ENCODE measurements around the gene ZNF205. TPM values are rescaled to one million over a fixed set of nuclear protein-coding genes. Genes with fewer than 3 reads are reported as not detected.

The ZNF205 gene
- total and polyA plus RNA-seq, 2 of the 8 experiments (the other 6 are each of a cell fraction or from before 2014, with no cell fraction given), result 19.1 to 19.9 TPM

GRCh38 chr16:3091551-3091950 lies 20.8 kb upstream of the ZNF205 start:
- TF ChIP-seq GTF2F1 (IDR thresholded peaks at IDR 0.05; ENCODE audit: borderline replicate concordance, low read depth, low read length) (no peak), KDM5A (IDR thresholded peaks at IDR 0.05; ENCODE audit: low read length) (no peak), KDM4A (IDR thresholded peaks at IDR 0.05; ENCODE audit: low read depth, low read length, severe bottlenecking) (no peak), EP300 (IDR thresholded peaks at IDR 0.05; ENCODE audit: borderline replicate concordance in 1 of 2, low read depth in 2 of 2, low read length in 2 of 2) (no peak), ZNF274 (IDR thresholded peaks at IDR 0.05; ENCODE audit: borderline replicate concordance, extremely low read depth, low read length) (no peak), FOSL1 (IDR thresholded peaks at IDR 0.05; ENCODE audit: insufficient read depth, low read depth, low read length) (no peak), ASH2L (IDR thresholded peaks at IDR 0.05; ENCODE audit: low read length) (no peak), NANOG (IDR thresholded peaks at IDR 0.05; ENCODE audit: insufficient read depth, low read depth, low read length, poor library complexity, severe bottlenecking) (no peak)
- ChIA-PET POLR2A (ENCODE audit: partially characterized antibody) (interaction anchor here (0.6 to 8.3 kb wide), 19 partner anchors 8 to 212 kb away, joined by 3 to 137 read pairs (median 4); partner anchors contain the start of genes ZNF205 and ZSCAN10), CTCF (ENCODE audit: partially characterized antibody) (interaction anchor here (0.8 to 36.8 kb wide), 7 partner anchors 11 to 41 kb away, joined by 3 to 619 read pairs (median 4); partner anchors contain the start of genes ZNF205 and ZNF213)
- no peaks in the 10 kb centered on the region for H3K9me3 ChIP-seq (ENCODE audit: insufficient read depth in 2 of 2, low read depth in 1 of 2, low read length in 1 of 2)
- H3K36me3 ChIP-seq (ENCODE audit: control insufficient read depth in 2 of 4, insufficient read depth in 4 of 4, low read length in 3 of 4), result peaks cover 28 to 51% (median 39%) of the 10 kb centered on the region in 4 experiments
- peaks cover 5 to 49% of the 10 kb centered on the region in 2 experiments; a peak in 2 of 4 replicates for H3K79me2 ChIP-seq (ENCODE audit: control insufficient read depth in 1 of 2, insufficient read depth in 2 of 2, low read length in 2 of 2)
- DNase-seq (ENCODE audit: low read depth in 1 of 2, low spot score in 2 of 2), result no peak
- FAIRE-seq, result no peak
- H2AFZ ChIP-seq (ENCODE audit: low read length), result no peak overlapping the region
- no peak overlapping the region for H4K5ac ChIP-seq (ENCODE audit: insufficient read length, low read depth, low read length)
- no peak overlapping the region for H4K91ac ChIP-seq (replicated peaks; ENCODE audit: insufficient read length, low read length)
- H3K14ac ChIP-seq (ENCODE audit: insufficient read length), result no peak overlapping the region
- H2BK20ac ChIP-seq (ENCODE audit: low read length), result no peak overlapping the region
- no peak overlapping the region for H3K4me3 ChIP-seq (ENCODE audit: extremely low read depth in 1 of 4, insufficient read depth in 2 of 4, low read depth in 3 of 4, low read length in 4 of 4)
- no peak overlapping the region for H3K23ac ChIP-seq (ENCODE audit: insufficient read length)
- H3K9ac ChIP-seq (replicated peaks in 1 of 4; ENCODE audit: extremely low read depth in 1 of 4, low read depth in 3 of 4, low read length in 3 of 4), result no peak overlapping the region
- H3K4me2 ChIP-seq (ENCODE audit: insufficient read depth in 1 of 2, low read depth in 2 of 2, low read length in 2 of 2), result no peak overlapping the region
- no peak overlapping the region for H2BK5ac ChIP-seq (ENCODE audit: low read depth, low read length)
- no peak overlapping the region for H2BK120ac ChIP-seq (replicated peaks; ENCODE audit: low read depth, low read length)
- no peak overlapping the region for H2AK5ac ChIP-seq (ENCODE audit: low read depth, low read length)
- peaks cover 7% of the 10 kb centered on the region for H3K79me1 ChIP-seq (ENCODE audit: low read depth, low read length)
- H3K56ac ChIP-seq (replicated peaks; ENCODE audit: insufficient read length, low read depth, low read length), result no peak overlapping the region
- no peak overlapping the region for H3K18ac ChIP-seq (ENCODE audit: extremely low read depth, low read length)
- no peak overlapping the region for H3K27ac ChIP-seq (ENCODE audit: low read depth, low read length)
- H4K20me1 ChIP-seq (replicated peaks in 1 of 2; ENCODE audit: control insufficient read depth in 1 of 2, insufficient read depth in 2 of 2, low read length in 2 of 2), result peaks cover 13 to 29% of the 10 kb centered on the region in 2 experiments
- peak overlapping the region; percentile 60; the same call in 1 of the 2 replicates for H4K8ac ChIP-seq (ENCODE audit: extremely low read depth, insufficient read depth, low read length)
- H2BK15ac ChIP-seq (ENCODE audit: low read length), result no peak overlapping the region
- no peaks in the 10 kb centered on the region for H3K27me3 ChIP-seq (replicated peaks in 1 of 4; ENCODE audit: control insufficient read depth in 3 of 4, extremely low read depth in 1 of 4, insufficient read depth in 3 of 4, low read length in 3 of 4)
- 91% methylated on average over 8 of the region's 8 CpGs; no CpG with 5 or more reads in 1 of the 2 experiments for WGBS, 2 experiments (ENCODE audit: extremely low coverage in 1 of 2, insufficient coverage in 1 of 2, insufficient read length in 1 of 2, insufficient replicate concordance in 2 of 2, low coverage in 1 of 2, low lambda C conversion rate in 2 of 2, missing lambda C conversion rate in 1 of 2)
- H2BK12ac ChIP-seq (ENCODE audit: low read depth, low read length), result no peak overlapping the region
- H3K4me1 ChIP-seq (replicated peaks in 1 of 4; ENCODE audit: control insufficient read depth in 3 of 4, insufficient read depth in 4 of 4, low read length in 3 of 4), result peaks cover 4 to 12% (median 10%) of the 10 kb centered on the region in 4 experiments
- peaks cover 2% of the 10 kb centered on the region; the same call in 1 of the 2 replicates for H3K23me2 ChIP-seq (ENCODE audit: low read depth, low read length)
- no peak overlapping the region for H3K4ac ChIP-seq (replicated peaks; ENCODE audit: insufficient read length, low read depth, low read length)

Data from H1 (cell line).